B cell (primary cell): ENCODE data around the gene UNC13C.

Experiments used
- EZH2 ChIP-seq: IDR thresholded peaks from 2 replicates; pipeline ENCODE4 v1.6.1; 2012; ENCODE audit warnings: borderline replicate concordance, low read depth, mild to moderate bottlenecking, moderate library complexity, low read length; ENCODE audit not compliant: insufficient read depth, poor library complexity, severe bottlenecking
- TF ChIP-seq, protein P1 (sequence below): fragments of 200-600 bp; IDR thresholded peaks from one replicate; pipeline ENCODE4 v1.8.0; 2022; ENCODE audit warnings: antibody characterized with exemption, mild to moderate bottlenecking

- TF ChIP-seq, protein P1, sequence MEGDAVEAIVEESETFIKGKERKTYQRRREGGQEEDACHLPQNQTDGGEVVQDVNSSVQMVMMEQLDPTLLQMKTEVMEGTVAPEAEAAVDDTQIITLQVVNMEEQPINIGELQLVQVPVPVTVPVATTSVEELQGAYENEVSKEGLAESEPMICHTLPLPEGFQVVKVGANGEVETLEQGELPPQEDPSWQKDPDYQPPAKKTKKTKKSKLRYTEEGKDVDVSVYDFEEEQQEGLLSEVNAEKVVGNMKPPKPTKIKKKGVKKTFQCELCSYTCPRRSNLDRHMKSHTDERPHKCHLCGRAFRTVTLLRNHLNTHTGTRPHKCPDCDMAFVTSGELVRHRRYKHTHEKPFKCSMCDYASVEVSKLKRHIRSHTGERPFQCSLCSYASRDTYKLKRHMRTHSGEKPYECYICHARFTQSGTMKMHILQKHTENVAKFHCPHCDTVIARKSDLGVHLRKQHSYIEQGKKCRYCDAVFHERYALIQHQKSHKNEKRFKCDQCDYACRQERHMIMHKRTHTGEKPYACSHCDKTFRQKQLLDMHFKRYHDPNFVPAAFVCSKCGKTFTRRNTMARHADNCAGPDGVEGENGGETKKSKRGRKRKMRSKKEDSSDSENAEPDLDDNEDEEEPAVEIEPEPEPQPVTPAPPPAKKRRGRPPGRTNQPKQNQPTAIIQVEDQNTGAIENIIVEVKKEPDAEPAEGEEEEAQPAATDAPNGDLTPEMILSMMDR = no peak
- no peak for TF ChIP-seq EZH2
Measured at GRCh38 chr15:54208786-54209185, 230.5 kb downstream of the UNC13C start.
